IPS DF 19.7 (cell line): ENCODE measurements around the gene UBL5.
"Not testable (repeated sequence)": the region's sequence is repeated elsewhere in the genome, so short reads cannot be mapped to it uniquely, and the experiment has no call there.

Source experiments
- DNase-seq: peaks from one replicate; pipeline ENCODE4 v3.0.0-alpha.2; 2013; ENCODE audit warnings: low read depth, low spot score

Gene UBL5

DNA sequence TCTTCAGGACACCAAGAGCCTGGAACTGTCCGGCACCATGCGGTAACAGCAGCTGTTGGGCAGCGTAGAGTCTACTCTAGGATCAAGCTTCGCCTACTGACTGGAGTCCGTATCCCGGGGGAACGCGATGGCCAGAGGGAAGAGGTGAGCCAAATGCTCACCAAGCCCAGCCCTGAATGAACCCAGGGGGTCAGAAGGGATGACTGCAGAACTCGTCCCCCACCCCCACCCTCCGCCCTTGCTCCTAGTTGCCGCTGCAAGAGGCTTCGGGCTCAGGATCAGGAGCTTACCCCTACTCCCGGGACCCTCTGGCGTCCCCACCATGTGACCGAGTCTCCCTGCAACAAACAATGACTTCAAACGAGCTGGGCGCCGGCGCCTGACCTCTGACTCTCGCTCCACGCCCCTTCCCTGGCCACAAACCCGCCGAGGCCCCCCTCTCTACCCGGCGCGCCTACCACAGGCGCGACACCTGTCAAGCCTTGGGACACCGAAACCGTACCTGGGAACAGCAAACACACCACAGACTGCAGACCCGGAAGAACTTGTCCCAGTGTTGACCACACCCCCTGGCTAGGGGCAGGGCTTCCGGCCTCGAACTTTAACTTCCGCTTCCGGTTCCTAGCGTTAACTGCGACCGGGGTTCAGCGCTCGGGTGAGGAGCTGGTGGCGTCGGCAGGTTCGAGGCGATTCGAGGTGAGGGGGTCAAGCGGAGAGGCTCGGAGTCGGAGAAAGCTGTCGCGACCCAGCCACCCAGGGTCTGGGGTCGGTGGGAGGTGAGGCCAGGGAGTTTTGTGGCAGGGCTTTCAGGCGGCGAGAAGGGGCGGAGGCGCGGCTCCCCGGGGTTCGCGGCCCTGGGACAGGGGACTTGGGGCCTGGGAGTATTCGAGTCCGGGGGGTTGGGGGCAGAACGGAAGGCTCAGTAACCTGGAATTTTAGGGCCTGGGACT, at the start of gene UBL5:
Gene UBL5, plus strand, starts transcription at position 630 of the 950 bp plus-strand sequence. CDS start 420 bp downstream, outside the sequence.
- DNase-seq = peak; percentile 86

DNA sequence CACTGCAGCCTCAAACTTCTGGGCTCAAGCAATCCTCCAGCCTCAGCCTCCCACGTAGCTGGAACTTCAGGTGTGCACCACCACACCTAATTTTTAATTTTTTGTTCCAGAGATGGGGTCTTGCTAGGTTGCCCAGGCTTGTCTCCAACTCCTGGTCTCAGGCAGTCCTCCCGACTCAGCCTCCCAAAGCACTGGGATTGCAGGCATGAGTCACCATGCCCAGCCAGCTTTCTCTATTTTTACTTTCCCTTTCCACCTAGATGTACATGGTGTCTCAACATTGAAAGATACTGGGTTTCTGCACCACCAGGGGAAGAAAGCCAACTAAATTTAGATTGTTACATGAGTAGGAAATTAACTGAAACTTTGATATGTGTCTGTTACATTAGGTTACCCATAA, 45.4 kb upstream of the UBL5 start:
- no peak for DNase-seq

DNA sequence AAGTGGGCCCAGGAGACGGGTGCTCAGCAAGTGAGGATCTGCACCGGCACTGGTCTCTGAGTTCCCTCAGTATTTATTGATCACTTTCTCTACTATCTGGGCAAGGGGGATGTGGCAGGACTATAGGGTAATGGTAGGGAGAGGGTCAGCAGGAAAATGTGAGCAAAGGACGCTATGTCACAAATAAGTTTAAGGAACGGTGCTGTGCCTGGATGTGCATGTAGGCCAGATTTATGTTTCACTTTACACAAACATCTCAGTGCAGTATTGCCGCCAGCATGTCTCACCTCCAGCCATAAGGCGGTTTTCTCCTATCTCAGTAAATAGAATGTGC, 43.6 kb upstream of the UBL5 start:
- not testable (repeated sequence) for DNase-seq

DNA sequence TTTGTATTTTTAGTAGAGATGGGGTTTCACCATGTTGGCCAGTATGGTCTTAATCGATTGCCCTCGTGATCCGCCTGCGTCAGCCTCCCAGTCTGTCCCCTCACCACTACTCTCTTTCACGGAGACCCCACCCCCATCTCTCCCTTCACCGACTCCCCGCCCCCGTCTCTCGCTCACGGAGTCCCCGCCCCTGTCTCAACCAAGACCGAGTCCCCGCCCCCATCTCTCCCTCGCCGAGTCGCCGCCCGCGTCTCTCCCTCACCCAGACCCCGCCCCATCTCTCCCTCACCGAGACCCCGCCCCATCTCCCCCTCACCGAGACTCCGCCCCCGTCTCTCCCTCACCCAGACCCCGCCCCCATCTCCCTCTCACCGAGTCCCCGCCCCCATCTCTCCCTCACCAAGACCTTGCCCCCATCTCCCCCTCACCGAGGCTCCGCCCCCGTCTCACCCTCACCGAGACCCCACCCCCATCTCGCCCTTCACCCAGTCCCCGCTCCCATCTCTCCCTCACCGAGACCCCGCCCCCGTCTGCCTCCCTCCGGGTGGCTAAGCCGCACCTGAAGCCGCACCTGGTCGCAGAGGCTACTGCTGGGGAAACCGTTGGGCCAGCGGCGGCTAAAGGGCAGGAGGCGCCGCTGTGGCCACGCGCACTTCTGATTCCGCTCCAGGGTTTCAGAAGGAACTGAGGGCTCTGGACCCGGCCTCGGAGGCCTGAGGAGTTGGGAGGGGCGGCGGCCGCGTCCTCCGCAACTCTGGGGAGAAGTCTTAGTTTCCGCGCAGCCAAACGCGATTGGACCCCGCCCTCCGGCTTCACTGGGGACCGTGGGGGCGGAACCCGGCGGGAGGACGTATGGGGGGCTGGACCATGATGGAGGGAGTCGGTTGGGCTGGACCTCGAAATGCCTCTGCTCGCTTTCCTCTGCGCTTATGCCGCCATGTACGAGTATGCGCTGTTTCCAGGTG, 42.1 kb upstream of the UBL5 start:
- DNase-seq = peak; percentile 82

DNA sequence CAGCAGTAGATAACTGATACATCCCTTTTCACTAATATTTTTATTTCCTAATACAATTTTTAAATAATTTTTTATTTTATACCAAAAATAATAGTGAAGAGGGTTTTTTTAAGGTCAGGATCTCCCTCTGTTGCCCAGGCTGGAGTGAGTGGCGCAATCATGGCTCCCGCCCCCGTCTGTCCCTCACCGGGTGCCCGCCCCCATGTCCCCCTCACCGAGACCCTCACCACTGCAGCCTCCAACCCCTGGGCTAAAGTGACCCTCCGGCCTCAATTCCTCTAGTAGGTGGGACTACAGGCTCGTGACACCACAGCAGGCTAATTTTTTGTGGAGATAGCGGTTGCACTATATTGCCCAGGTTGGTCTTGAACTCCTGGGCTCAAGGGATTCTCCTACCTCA, 41.4 kb upstream of the UBL5 start:
- no peak for DNase-seq

DNA sequence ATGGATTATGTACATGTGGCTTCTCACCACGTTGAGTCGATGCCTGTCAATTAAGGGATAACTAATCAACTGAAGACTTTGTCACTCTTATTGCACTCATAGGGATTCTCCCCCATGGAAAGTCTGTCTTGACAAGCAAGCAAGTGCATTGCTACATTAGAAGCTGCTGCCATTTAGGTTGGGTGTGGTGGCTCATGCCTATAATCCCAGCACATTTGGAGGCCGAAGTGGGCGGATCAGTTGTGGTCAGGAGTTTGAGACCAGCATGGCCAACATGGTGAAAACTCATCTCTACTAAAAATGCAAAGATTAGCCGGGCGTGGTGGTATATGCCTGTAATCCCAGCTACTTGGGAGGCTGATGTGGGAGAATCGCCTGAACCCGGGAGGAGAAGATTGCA, 40.9 kb upstream of the UBL5 start:
- DNase-seq = no peak

DNA sequence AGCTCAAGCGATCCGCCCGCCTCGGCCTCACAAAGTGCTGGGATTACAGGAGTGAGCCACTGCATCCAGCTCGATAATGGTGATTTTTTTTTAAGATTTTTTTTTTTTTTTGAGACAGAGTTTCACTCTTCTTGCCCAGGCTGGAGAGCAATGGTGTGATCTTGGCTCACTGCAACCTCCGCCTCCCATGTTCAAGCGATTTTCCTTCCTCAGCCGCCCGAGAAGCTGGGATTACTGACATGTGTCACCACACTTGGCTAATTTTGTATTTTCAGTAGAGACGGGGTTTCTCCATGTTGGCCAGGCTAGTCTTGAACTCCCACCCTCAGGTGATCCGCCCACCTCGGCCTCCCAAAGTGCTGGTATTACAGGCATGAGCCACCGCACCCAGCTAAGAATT, 39.1 kb upstream of the UBL5 start:
- not testable (repeated sequence) for DNase-seq

DNA sequence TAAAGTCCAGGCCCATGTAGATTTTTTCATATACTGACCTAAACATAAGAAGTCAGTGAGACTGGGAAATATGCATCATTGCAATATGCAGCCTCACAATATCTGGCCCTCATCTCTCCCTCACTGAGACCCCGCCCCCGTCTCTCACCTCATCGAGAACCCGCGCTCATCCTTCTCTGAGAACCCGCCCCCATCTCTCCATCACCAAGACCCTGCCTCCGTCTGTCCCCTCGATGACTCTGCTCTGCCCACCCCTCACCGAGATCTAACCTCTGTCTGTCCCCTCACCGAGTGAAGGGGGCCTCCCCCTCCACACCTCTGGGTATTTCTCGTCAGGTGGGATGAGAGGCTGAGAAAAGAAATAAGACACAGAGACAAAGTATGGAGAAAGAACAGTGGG, 38.7 kb upstream of the UBL5 start:
- no peak for DNase-seq

DNA sequence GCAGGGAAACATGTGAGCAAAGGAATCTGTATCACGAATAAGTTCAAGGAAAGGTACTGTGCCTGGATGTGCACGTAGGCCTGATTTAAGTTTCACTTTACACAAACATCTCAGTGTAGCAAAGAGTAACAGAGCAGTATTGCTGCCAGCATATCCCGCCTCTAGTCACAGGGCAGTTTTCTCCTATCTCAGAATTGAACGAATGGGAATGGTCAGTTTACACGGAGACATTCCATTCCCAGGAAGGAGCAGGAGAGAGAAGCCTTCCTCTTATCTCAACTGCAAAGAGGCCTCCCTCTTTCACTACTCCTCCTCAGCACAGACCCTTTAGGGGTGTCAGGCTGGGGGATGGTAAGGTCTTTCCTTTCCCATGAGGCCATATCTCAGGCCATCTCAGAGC, 38.1 kb upstream of the UBL5 start:
- DNase-seq = not testable (repeated sequence)

DNA sequence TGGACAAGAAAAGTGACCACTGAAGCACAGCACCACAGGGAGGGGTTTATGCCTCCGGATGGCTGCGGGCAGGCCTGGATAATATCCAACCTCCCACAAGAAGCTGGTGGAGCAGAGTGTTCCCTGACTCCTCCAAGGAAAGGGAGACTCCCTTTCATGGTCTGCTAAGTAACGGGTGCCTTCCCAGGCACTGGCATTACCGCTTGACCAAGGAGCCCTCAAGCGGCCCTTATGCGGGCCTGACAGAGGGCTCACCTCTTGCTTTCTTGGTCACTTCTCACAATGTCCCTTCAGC, 36.7 kb upstream of the UBL5 start:
- DNase-seq = not testable (repeated sequence)

DNA sequence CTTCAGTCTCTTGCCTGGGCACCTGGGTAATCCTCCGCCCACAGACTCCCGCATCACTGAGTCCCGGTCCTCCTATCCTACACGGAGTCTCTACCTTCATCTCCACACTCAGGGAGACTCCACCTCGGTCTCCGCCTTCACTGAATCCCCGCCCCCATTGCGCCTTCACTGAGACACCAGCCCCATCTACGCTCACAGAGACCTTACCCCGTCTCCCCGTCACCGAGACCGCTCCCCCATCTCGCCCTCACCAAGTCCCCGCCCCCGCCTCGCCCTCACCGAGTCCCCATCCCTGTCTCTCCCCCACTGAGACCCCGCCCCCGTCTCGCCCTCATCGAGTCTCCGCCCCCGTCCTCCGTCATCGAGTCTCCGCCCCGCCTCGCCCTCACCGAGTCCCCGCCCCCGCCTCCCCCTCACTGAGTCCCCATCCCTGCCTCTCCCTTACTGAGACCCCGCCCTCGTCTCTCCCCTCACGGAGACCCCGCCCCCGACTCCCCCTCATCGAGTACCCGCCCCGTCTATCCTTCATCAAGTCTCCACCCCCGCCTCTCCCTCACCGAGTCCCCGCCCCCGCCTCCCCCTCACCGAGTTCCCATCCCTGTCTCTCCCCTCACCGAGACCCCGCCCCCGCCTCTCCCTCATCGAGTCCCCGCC, 36.0 kb upstream of the UBL5 start:
- peak; percentile 81 for DNase-seq

DNA sequence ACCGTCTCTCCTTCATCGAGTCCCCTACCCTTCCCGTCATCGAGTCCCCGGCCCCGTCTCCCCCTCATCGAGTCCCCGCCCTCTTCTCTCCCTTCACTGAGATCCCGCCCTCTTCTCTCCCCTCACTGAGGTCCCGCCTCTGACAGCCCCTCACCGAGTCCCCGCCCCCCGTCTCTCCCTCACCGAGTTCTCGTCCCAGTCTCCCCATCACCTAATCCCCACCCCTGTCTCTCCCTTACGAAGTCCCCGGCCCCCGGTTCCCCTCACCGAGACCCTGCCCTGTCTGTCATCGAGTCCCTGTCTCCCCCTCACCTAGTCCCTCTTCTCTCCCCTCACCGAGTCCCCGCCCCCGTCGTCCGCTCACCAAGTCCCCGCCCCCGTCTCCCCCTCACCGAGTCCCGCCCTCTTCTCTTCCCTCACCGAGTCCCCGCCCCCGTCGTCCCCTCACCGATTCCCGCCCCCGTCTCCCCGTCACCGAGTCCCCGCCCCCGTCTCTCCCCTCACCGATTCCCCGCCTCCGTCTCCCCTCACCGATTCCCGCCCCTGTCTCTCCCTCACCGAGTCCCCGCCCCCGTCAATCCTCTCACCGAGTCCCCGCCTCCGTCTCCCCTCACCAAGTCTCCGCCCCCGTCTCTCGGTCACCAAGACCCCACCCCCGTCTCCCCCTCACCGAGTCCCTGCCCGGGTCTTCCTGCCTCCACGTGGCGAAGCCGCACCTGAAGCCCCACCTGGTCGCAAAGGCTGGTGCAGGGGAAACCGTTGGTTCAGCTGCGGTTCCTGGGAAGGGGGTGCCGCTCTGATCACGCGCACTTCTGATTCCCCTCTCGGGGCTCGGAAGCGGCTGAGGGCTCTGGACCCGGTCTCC, 35.3 kb upstream of the UBL5 start:
- DNase-seq = peak; percentile 76

DNA sequence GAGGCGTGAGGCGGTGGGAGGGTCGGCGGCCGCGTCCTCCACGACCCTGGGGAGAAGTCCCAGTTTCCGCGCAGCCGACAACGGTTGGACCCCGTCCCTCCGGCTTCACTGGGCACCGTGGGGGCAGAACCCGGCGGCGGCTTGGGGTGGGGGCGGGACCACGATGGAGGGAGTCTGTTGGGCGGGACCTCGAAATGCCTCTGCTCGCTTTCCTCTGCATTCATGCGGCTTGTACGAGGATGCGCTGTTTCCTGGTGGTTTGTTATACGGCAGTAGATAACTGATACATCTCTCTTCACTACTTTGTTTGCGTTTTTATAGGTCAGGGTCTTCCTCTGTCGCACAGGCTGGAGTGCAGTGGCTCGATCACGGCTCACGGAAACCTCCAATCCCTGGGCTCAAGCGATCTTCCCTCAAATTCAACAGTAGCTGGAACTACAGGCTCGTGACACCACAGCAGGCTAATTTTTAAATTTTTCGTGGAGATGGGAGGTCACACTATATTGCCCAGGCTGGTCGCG, 34.6 kb upstream of the UBL5 start:
- no peak for DNase-seq

DNA sequence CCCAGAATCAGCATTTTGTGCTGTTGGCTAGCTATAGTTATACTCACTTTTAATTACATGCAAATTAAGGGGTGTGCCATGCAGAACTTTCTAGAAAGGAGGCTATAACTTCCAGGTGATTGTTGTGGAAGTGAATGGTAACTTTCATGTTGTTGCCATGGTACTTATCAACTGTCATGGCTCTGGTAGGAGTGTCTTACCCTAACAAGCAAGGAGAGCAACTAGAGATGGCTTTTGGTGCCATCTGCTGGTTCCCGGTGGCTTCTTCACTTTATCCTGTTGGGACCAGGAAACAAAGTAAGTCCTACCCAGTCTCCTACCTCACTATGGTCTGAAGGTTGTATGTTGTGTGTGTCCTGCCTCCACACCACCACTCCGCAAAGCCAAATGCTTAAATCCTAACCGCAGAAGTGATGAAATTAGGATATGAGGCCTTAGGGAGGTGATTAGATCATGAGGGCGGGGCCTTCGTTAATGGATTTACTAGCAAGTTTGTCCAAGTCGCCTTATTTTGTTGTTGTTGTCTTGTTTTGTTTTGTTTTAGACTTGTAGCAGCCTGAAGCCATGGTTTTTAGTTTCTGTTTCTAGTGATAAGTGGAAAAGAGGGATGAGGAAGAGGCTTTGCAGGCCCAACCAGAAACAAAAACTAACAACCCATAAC, 31.5 kb upstream of the UBL5 start:
- DNase-seq = peak; percentile 82

DNA sequence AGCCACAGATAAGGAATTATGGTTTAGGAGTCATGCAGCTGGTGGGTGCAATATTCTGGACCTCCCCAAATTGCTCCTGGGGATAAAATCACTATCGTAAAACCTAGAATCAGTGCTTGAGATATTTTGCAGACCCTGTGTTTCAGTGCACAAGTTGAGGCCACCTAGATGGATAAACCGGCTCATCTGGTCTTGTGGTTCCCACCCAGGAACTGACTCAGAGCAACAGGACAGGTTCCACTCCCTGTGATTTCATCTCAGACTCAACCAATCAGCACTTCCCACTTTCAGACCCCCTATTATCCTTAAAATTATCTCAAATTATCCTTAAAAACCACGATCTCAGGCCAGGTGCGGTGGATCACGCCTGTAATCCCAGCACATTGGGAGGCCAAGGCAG, 29.8 kb upstream of the UBL5 start:
- DNase-seq = no peak

DNA sequence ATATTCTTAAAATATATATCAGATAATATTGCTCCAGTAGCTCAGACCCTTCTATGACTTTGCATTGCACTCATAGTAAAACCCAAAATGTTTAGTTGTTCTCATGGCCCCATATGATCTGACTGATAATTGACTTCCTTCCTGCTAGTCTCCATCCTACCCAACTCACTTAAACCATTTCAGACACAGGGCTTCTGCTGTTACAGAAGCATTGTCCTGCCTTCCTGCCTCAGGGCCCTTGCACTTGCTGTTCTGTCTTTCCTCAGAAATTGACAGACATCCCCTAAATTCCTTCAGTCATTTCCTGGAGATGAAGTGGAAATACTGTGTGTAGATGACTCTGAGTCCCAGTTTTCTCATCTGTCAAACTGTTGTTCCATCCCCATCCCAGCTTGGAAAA, 28.6 kb upstream of the UBL5 start:
- no peak for DNase-seq

DNA sequence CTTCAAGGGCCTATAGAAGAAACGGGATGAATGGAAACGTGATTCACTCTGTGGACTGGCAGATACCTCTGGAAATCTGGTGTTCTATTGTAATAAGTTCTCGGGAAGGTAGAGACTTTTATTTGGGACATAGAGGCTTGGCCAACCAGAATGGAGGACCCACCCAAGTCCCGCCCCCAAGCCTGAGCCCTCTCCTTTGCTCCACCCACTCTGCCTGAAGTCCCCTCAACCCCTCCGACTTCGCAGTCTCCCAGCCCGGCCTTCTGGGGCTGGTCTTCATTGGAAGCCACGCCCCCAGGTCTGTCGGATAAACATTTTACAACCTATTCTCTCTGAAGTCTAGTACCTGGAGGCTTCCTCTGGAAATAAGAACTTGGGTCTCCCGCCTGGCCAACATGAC, 25.7 kb upstream of the UBL5 start:
- no peak for DNase-seq

DNA sequence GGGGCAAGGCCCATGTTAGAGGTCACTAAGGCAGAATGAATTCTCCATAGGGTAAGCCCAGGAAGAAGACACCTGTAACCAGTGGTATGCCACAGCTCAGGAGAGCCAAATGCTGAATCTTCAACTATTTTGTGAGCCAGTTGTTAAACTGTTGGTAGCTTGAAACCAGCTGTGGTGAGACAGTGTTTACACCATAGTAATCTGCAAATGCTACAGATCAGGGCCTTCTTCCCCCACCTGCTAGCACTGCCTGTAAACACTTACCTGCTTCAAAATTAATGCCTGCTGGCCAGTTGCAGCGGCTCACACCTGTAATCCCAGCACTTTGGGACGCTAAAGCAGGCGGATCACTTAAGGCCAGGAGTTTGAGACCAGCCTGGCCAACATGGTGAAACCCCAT, 20.9 kb upstream of the UBL5 start:
- DNase-seq = no peak

DNA sequence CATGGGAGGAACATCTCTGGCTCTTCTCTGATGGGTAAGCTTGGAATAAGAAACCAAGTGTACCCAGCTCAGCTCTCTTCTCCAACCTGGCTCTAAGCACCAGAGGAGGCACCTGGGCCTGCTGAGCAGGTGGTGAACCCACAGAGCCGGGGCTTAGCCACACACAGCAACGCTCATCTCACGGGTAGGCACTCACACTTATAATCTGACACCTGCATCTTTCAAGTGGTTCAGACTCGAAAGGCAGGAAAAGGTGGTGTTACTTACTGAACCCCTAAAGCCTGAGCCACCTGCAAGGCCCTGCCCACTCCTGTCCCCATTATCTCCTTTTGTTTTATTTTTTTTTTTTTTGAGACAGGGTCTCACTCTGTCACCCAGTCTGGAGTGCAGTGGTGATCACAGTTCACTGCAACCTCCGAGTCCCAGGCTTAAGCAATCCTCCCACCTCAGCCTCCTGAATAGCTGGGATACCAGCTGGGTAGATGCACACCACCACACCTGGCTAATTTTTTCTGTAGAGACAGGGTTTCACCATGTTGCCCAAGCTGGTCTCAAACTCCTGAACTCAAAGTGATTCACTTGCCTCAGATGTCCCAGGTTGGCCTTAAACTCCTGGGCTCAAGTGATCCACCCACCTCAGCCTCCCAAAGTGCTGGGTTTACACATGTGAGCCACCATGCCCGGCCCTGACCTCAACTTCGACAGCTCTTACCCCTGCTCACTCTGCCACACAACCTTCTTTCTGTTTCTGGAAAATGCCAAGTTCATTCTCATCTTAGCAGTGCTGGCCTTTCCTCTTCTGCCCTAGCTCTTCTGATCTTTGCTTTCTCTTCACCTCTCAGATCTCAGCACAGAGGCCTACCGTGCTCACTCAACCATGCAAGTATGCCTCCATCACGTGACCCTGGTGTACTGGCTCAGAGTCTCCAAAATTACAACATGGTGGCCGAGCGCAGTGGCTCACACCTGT, 18.6 kb upstream of the UBL5 start:
- no peak for DNase-seq
